ENCODE data around the gene RND1. TPM values are rescaled to one million over a fixed set of nuclear protein-coding genes. Genes with fewer than 3 reads are reported as not detected.
A peak's percentile ranks its signal among the peaks of the same experiment; 100 is the strongest.

The RND1 gene
- total and polyA plus RNA-seq, 2 donors (not counting 1 experiment from before 2014, with no cell fraction given): 0.08 to 0.17 TPM

GRCh38 chr12:48907245-48907644, 41.6 kb upstream of the RND1 start:
- no peak for DNase-seq (ENCODE audit: low read depth in 2 of 2)
- Histone ChIP-seq H3K9ac (ENCODE audit: insufficient read depth, low read length) (no peak overlapping the region), H2AFZ (ENCODE audit: low read length) (no peak overlapping the region), H3K4me2 (ENCODE audit: extremely low read depth, insufficient read depth, low read length) (no peak overlapping the region), H3K79me2 (ENCODE audit: control insufficient read depth, insufficient read depth, low read length) (no peaks in the 10 kb centered on the region), H3K36me3 (ENCODE audit: control insufficient read depth, insufficient read depth, low read length) (no peaks in the 10 kb centered on the region), H3K4me1 (ENCODE audit: control insufficient read depth, extremely low read depth, insufficient read depth, low read length) (peaks cover 6% of the 10 kb centered on the region), H3K27ac (ENCODE audit: insufficient read depth, low read length) (no peak overlapping the region), H3K27me3 (ENCODE audit: control insufficient read depth, insufficient read depth, low read length) (peaks cover 6% of the 10 kb centered on the region), H3K9me3 (ENCODE audit: control insufficient read depth, insufficient read depth, low read depth, low read length) (no peaks in the 10 kb centered on the region), H3K4me3 (replicated peaks in 1 of 4; ENCODE audit: control extremely low read depth in 1 of 4, insufficient read depth in 1 of 4, low read depth in 3 of 4, low read length in 4 of 4) (no peak overlapping the region), H4K20me1 (ENCODE audit: control insufficient read depth, extremely low read depth, insufficient read depth, low read length) (no peaks in the 10 kb centered on the region)
- TF ChIP-seq EZH2 (IDR thresholded peaks at IDR 0.05; ENCODE audit: low read length, missing control alignments) (no peak), CTCF (conservative IDR thresholded peaks at IDR 0.05 in 1 of 2, IDR thresholded peaks at IDR 0.05 in 1 of 2; ENCODE audit: low read depth in 1 of 2, low read length in 2 of 2) (no peak)

GRCh38 chr12:48903982-48904411, 38.3 kb upstream of the RND1 start:
- TF ChIP-seq EZH2 (IDR thresholded peaks at IDR 0.05; ENCODE audit: low read length, missing control alignments): no peak
- TF ChIP-seq CTCF (conservative IDR thresholded peaks at IDR 0.05 in 1 of 2, IDR thresholded peaks at IDR 0.05 in 1 of 2; ENCODE audit: low read depth in 1 of 2, low read length in 2 of 2): peak; percentile 64 to 71
- Histone ChIP-seq H3K27me3 (ENCODE audit: control insufficient read depth, insufficient read depth, low read length) (peaks cover 6% of the 10 kb centered on the region), H3K4me3 (replicated peaks in 1 of 4; ENCODE audit: control extremely low read depth in 1 of 4, insufficient read depth in 1 of 4, low read depth in 3 of 4, low read length in 4 of 4) (peak overlapping the region; percentile 47 to 64 (median 56)), H3K4me1 (ENCODE audit: control insufficient read depth, extremely low read depth, insufficient read depth, low read length) (peaks cover 6% of the 10 kb centered on the region), H3K9me3 (ENCODE audit: control insufficient read depth, insufficient read depth, low read depth, low read length) (no peaks in the 10 kb centered on the region), H2AFZ (ENCODE audit: low read length) (peak overlapping the region; percentile 69), H3K36me3 (ENCODE audit: control insufficient read depth, insufficient read depth, low read length) (no peaks in the 10 kb centered on the region), H3K27ac (ENCODE audit: insufficient read depth, low read length) (no peak overlapping the region), H4K20me1 (ENCODE audit: control insufficient read depth, extremely low read depth, insufficient read depth, low read length) (no peaks in the 10 kb centered on the region), H3K9ac (ENCODE audit: insufficient read depth, low read length) (no peak overlapping the region), H3K79me2 (ENCODE audit: control insufficient read depth, insufficient read depth, low read length) (no peaks in the 10 kb centered on the region), H3K4me2 (ENCODE audit: extremely low read depth, insufficient read depth, low read length) (peak overlapping the region; percentile 90)
- peak; percentile 86 to 91 for DNase-seq (ENCODE audit: low read depth in 2 of 2)

GRCh38 chr12:48903363-48903981, 37.8 kb upstream of the RND1 start:
- Histone ChIP-seq H3K27ac (ENCODE audit: insufficient read depth, low read length) (no peak overlapping the region), H3K27me3 (ENCODE audit: control insufficient read depth, insufficient read depth, low read length) (peaks cover 6% of the 10 kb centered on the region), H3K79me2 (ENCODE audit: control insufficient read depth, insufficient read depth, low read length) (no peaks in the 10 kb centered on the region), H2AFZ (ENCODE audit: low read length) (no peak overlapping the region), H4K20me1 (ENCODE audit: control insufficient read depth, extremely low read depth, insufficient read depth, low read length) (no peaks in the 10 kb centered on the region), H3K4me3 (replicated peaks in 1 of 4; ENCODE audit: control extremely low read depth in 1 of 4, insufficient read depth in 1 of 4, low read depth in 3 of 4, low read length in 4 of 4) (peak overlapping the region in 1 of 4 experiments; percentile 62), H3K36me3 (ENCODE audit: control insufficient read depth, insufficient read depth, low read length) (no peaks in the 10 kb centered on the region), H3K9ac (ENCODE audit: insufficient read depth, low read length) (no peak overlapping the region), H3K9me3 (ENCODE audit: control insufficient read depth, insufficient read depth, low read depth, low read length) (no peaks in the 10 kb centered on the region), H3K4me1 (ENCODE audit: control insufficient read depth, extremely low read depth, insufficient read depth, low read length) (peaks cover 6% of the 10 kb centered on the region), H3K4me2 (ENCODE audit: extremely low read depth, insufficient read depth, low read length) (no peak overlapping the region)
- peak in 1 of 2 donors; percentile 25 for DNase-seq (ENCODE audit: low read depth in 2 of 2)
- TF ChIP-seq CTCF (conservative IDR thresholded peaks at IDR 0.05 in 1 of 2, IDR thresholded peaks at IDR 0.05 in 1 of 2; ENCODE audit: low read depth in 1 of 2, low read length in 2 of 2) (no peak), EZH2 (IDR thresholded peaks at IDR 0.05; ENCODE audit: low read length, missing control alignments) (no peak)
